Stimulated activated CD8-positive, alpha-beta memory T cell treated with anti-CD3 and anti-CD28 coated beads, Interleukin-7, amount 100 ng/mL, for 48 hours (primary cell): ENCODE results near the gene ACY1.
"Not testable (repeated sequence)": the region's sequence is repeated elsewhere in the genome, so short reads cannot be mapped to it uniquely, and the experiment has no call there.

Source experiments
- DNase-seq, 2 donors: peaks; one replicate each; pipeline ENCODE4 v3.0.0-alpha.2; 2020; ENCODE audit warnings: low read depth in 1 of 2; ENCODE audit errors: extremely low read depth in 1 of 2

Gene ACY1

DNA sequence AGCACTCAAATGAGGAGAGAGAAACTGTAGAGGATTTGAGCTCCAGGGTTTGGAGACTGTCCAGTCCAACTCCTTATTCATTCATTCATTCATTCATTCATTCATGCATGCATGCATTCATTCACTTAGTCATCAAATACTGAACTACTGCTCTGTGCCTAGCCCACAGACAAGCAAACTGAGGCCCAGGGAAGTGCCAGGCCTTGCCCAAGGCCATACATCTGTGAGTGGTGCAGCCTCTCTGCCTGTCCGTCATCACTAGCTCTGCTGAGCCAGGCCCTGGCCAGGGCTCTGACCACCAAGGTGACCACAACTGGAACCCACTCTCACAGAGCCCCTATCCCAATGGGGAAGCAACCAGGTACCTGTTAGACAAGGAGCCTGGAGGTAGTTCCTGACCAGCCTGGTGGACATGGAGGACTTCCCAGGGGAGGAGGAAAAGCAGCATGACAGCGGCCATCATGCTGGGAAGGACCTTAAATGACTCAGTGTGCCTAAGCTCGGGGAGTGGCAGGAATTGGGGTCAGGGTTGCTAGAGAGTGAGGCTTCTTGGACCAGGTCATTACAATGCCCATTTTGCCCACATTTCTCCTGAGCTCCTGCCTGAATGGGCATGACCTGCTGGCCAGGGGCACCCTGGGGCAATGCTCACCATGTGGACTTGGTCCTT lies 39.9 kb downstream of the ACY1 start:
- no peak for DNase-seq

GRCh38 chr3:52023860-52024764 lies 40.8 kb downstream of the ACY1 start:
- DNase-seq: no peak

GRCh38 chr3:52024765-52025452 lies 41.6 kb downstream of the ACY1 start:
- DNase-seq: no peak

DNA sequence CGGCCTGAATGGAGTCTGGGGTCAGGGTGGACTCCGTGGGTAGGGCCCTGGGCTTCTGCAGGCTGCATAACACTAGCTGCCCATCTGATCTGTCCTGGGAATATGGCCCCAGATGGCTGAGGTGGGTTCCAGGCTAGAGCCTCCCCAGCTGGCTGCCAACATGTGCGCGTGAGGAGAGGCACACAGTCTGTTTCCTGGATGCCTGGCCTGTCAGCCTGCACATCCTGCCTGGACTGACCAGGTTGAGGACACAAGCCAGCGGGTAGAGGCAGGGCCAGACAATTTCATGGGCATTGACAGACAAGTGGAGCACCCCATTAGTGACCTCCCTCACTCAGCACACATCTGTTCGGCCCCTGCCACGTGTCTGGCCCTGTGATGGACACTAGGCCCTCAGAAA lies 42.1 kb downstream of the ACY1 start:
- no peak for DNase-seq

- no peak for DNase-seq
Measured at GRCh38 chr3:52026041-52026440, 42.7 kb downstream of the ACY1 start.

DNA sequence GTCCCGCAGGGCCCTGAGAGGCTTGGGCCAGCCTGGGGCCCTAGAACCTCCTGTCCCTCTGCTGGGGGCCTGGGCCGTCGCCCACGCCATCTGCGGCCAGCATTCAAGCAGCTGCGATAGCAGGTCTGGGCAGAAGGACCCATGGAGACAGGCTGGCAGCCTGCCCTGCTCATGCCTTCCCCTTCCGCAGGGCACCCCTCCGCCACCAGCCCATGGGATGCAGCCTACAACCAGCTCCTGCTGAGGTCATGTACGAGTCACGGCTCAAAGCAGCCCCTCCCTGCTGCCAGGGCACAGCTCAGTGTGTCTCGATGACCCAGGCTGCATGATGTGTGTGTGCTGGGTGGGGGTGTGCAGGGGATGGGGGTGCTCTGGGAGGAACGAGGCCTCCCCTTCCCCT lies 45.2 kb downstream of the ACY1 start:
- DNase-seq: no peak

GRCh38 chr3:52029053-52029452 lies 45.7 kb downstream of the ACY1 start:
- no peak for DNase-seq

GRCh38 chr3:52029535-52029934 lies 46.2 kb downstream of the ACY1 start:
- no peak for DNase-seq

DNA sequence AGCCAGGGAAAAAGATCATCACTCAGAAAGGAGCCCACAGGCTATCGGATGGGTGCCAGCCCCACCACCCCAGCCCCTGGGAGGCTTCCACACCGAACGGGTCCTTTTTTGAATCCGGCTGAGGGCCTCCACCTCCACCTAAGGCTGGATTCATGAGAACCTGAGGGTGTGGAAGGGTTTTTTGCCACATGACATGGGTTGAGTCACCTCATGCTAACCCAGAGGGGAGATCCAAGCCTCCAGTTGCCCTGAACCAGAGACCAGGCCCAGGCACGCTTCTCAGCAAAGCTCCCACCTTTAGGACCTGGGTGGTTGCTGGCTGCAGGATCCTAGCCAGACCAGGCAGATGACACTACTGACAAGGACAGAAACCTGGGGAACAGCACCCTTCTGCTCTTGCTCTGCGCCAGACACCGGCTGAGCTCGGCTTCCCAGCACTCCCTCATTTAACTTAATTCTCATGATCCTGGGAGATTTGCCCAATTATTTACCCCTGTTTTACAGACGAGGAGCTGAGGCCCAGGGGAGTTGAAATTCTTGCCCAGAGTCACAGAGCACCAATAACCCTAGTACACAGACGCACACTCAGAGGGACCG lies 47.5 kb downstream of the ACY1 start:
- DNase-seq: no peak

DNA sequence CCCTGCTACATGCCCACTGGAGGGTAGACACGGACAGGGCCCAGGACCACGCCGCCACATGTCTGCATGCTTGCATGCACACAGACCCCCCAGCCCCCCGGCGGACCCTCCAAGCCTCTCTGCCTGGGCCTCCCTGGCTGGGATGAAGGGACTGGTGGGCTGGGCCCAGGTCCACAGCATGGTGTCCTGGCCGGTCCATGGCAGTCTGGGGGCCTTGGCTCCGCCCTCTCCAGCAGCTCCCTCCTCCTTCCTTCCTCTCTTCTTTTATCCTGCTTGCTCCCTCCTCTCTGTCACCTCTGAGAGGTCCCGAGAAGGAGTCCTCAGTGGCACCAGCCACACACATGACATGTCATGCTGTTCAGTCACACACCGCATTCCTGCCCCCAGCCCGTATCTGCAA lies 48.6 kb downstream of the ACY1 start:
- DNase-seq: no peak

- DNase-seq: no peak
Measured at GRCh38 chr3:52032702-52033408, 49.5 kb downstream of the ACY1 start.

- DNase-seq: not testable (repeated sequence)
Measured at GRCh38 chr3:52033748-52034147, 50.4 kb downstream of the ACY1 start.

- no peak for DNase-seq
Measured at GRCh38 chr3:52034212-52034611, 50.9 kb downstream of the ACY1 start.

GRCh38 chr3:52034651-52035050 lies 51.3 kb downstream of the ACY1 start:
- DNase-seq: no peak

- no peak for DNase-seq
Measured at GRCh38 chr3:52036222-52036694, 52.9 kb downstream of the ACY1 start.

GRCh38 chr3:52036829-52037228 lies 53.5 kb downstream of the ACY1 start:
- no peak for DNase-seq

DNA sequence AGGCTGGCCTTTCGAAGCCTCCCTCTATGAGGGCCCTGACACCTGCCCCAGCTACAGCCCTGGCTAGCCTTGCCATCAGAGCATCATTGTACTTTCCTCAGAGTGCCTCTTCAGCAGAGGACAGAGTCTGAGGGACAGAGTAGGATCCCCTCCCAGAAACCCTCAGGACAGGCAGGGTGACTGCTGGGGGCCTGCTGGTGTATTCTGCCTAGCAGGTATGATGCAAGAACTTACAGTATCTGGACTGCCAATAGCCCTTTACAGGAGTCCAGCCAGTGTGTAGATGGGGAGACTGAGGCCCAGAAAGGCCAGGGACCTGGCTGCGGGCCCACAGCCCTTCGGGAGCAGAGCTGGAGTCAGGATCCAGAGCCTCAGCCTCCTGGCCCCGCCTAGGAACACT lies 54.0 kb downstream of the ACY1 start:
- DNase-seq: no peak

DNA sequence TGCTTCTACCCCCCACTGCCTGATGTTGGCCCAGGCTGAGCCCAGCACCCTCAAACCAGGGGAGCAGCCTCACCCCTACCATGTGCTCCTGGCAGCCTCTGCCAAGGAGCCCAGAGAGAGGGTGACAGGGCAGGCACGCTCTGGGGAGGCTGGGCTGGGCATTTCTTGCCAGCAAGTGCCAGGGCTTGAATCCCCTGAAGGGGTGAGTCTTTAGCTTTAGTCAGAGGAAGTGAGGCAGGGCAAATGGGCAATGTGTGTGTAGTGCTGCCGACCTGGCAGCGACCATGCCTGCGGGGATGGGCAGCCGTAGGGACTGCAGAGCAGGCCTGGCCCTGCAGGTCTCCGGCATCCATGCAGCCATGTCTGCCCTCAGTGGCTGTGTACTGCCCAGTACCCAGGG lies 54.9 kb downstream of the ACY1 start:
- no peak for DNase-seq
